GM18867 (cell line): ENCODE data around the gene MRPL58.
A peak's percentile ranks its signal among the peaks of the same experiment; 100 is the strongest.
"Not testable (repeated sequence)": the region's sequence is repeated elsewhere in the genome, so short reads cannot be mapped to it uniquely, and the experiment has no call there.

Experiments
- ATAC-seq: cut with Tn5 transposase; IDR thresholded peaks from one replicate; pipeline ENCODE4 v1.9.1; 2021; ENCODE audit warnings: mild to moderate bottlenecking, moderate library complexity; ENCODE audit not compliant: unreplicated experiment

The MRPL58 gene

GRCh38 chr17:75012096-75012345 lies 449 bp upstream of the MRPL58 start:
- no peak for ATAC-seq

- no peak for ATAC-seq
Observed at GRCh38 chr17:75013092-75013559, 656 bp downstream of the MRPL58 start.

GRCh38 chr17:75019146-75019545 lies 6.7 kb downstream of the MRPL58 start:
- no peak for ATAC-seq

- no peak for ATAC-seq
Observed at GRCh38 chr17:75019710-75020109, 7.2 kb downstream of the MRPL58 start.

- ATAC-seq: no peak
Observed at GRCh38 chr17:75020331-75021110, 8.1 kb downstream of the MRPL58 start.

GRCh38 chr17:75024686-75025397 lies 12.4 kb downstream of the MRPL58 start:
- ATAC-seq: no peak

- ATAC-seq: not testable (repeated sequence)
Observed at GRCh38 chr17:75025398-75025734, 12.9 kb downstream of the MRPL58 start.

- ATAC-seq: not testable (repeated sequence)
Observed at GRCh38 chr17:75026650-75027049, 14.2 kb downstream of the MRPL58 start.

GRCh38 chr17:75030161-75030560 lies 17.7 kb downstream of the MRPL58 start:
- ATAC-seq: no peak

- no peak for ATAC-seq
Observed at GRCh38 chr17:75031972-75032719, 19.7 kb downstream of the MRPL58 start.

GRCh38 chr17:75032720-75033280 lies 20.3 kb downstream of the MRPL58 start:
- ATAC-seq: no peak

GRCh38 chr17:75033346-75034235 lies 21.1 kb downstream of the MRPL58 start:
- ATAC-seq: peak; percentile 40

- ATAC-seq: peak; percentile 46
Observed at GRCh38 chr17:75034236-75034908, 21.9 kb downstream of the MRPL58 start.

GRCh38 chr17:75036643-75037268 lies 24.3 kb downstream of the MRPL58 start:
- ATAC-seq: no peak

- no peak for ATAC-seq
Observed at GRCh38 chr17:75039238-75039637, 26.8 kb downstream of the MRPL58 start.

- ATAC-seq: no peak
Observed at GRCh38 chr17:75041656-75042280, 29.3 kb downstream of the MRPL58 start.

- not testable (repeated sequence) for ATAC-seq
Observed at GRCh38 chr17:75043789-75044188, 31.3 kb downstream of the MRPL58 start.

GRCh38 chr17:75044716-75045115 lies 32.2 kb downstream of the MRPL58 start:
- no peak for ATAC-seq

- not testable (repeated sequence) for ATAC-seq
Observed at GRCh38 chr17:75045946-75046406, 33.5 kb downstream of the MRPL58 start.
